ENCODE data around the gene NMUR2. TPM values are rescaled to one million over a fixed set of nuclear protein-coding genes. Genes with fewer than 3 reads are reported as not detected.

The NMUR2 gene
- total RNA-seq, 1 experiment from 2014 or later, result not detected

DNA sequence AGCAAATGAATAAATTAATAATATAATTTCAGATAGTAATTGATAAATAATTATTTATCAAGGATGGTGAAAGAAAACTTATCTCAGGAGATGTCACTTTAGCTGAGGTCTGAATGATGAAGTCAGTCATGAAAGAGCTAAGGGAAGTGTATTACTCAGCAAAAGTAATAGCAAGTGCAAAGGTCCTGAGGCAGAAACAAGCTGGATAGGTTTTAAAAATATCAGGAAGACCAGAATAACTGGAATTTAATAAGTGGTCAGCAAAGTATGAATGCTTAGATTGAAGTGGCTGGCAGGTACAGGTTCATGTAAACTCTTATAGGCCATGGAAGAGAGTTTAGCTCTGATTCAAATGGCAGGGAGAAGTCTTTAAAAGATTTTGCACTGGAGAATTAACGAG, 1.0 kb upstream of the NMUR2 start:
- Histone ChIP-seq H3K27ac (ENCODE audit: low read depth, low read length, poor library complexity, severe bottlenecking) (no peak overlapping the region), H3K4me1 (ENCODE audit: insufficient read depth, low read length, poor library complexity, severe bottlenecking) (no peaks in the 10 kb centered on the region), H3K4me3 (ENCODE audit: low read depth, low read length, poor library complexity, severe bottlenecking) (no peak overlapping the region), H3K9me3 (ENCODE audit: low read depth, low read length, poor library complexity, severe bottlenecking) (no peaks in the 10 kb centered on the region), H3K27me3 (replicated peaks; ENCODE audit: insufficient read depth, low read depth, low read length, poor library complexity) (no peaks in the 10 kb centered on the region), H3K36me3 (ENCODE audit: insufficient read depth, low read length, poor library complexity, severe bottlenecking) (no peaks in the 10 kb centered on the region)
- ChIA-PET POLR2A (ENCODE audit: low non-redundant PET) (no interaction called here), CTCF (no interaction called here)
- intact Hi-C loops (cut with micrococcal nuclease; ENCODE audit: unreplicated experiment), result no loop called here
- BruUV-seq (replicated peaks), result no TSS peak
- TF ChIP-seq, protein P1, sequence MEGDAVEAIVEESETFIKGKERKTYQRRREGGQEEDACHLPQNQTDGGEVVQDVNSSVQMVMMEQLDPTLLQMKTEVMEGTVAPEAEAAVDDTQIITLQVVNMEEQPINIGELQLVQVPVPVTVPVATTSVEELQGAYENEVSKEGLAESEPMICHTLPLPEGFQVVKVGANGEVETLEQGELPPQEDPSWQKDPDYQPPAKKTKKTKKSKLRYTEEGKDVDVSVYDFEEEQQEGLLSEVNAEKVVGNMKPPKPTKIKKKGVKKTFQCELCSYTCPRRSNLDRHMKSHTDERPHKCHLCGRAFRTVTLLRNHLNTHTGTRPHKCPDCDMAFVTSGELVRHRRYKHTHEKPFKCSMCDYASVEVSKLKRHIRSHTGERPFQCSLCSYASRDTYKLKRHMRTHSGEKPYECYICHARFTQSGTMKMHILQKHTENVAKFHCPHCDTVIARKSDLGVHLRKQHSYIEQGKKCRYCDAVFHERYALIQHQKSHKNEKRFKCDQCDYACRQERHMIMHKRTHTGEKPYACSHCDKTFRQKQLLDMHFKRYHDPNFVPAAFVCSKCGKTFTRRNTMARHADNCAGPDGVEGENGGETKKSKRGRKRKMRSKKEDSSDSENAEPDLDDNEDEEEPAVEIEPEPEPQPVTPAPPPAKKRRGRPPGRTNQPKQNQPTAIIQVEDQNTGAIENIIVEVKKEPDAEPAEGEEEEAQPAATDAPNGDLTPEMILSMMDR (conservative IDR thresholded peaks at IDR 0.05; ENCODE audit: low read depth, low read length), result no peak
- no peak for TF ChIP-seq EZH2 (IDR thresholded peaks at IDR 0.05; ENCODE audit: borderline replicate concordance, low read depth, low read length, poor library complexity, severe bottlenecking)
- no peak for DNase-seq (ENCODE audit: low spot score)

GRCh38 chr5:152404494-152404893, 585 bp downstream of the NMUR2 start:
- DNase-seq (ENCODE audit: low spot score), result no peak
- POLR2A ChIA-PET (ENCODE audit: low non-redundant PET), result no interaction called here
- intact Hi-C loops (cut with micrococcal nuclease; ENCODE audit: unreplicated experiment), result no loop called here
- TF ChIP-seq, protein P1 (conservative IDR thresholded peaks at IDR 0.05; ENCODE audit: low read depth, low read length), result no peak
- TF ChIP-seq EZH2 (IDR thresholded peaks at IDR 0.05; ENCODE audit: borderline replicate concordance, low read depth, low read length, poor library complexity, severe bottlenecking), result no peak
- CTCF ChIA-PET, result no interaction called here
- Histone ChIP-seq H3K27me3 (replicated peaks; ENCODE audit: insufficient read depth, low read depth, low read length, poor library complexity) (peaks cover 8% of the 10 kb centered on the region), H3K36me3 (ENCODE audit: insufficient read depth, low read length, poor library complexity, severe bottlenecking) (no peaks in the 10 kb centered on the region), H3K27ac (ENCODE audit: low read depth, low read length, poor library complexity, severe bottlenecking) (no peak overlapping the region), H3K4me1 (ENCODE audit: insufficient read depth, low read length, poor library complexity, severe bottlenecking) (no peaks in the 10 kb centered on the region), H3K4me3 (ENCODE audit: low read depth, low read length, poor library complexity, severe bottlenecking) (no peak overlapping the region), H3K9me3 (ENCODE audit: low read depth, low read length, poor library complexity, severe bottlenecking) (no peaks in the 10 kb centered on the region)
- no TSS peak for BruUV-seq (replicated peaks)

- H3K4me3 ChIP-seq (ENCODE audit: low read depth, low read length, poor library complexity, severe bottlenecking), result no peak overlapping the region
- TF ChIP-seq, protein P1 (conservative IDR thresholded peaks at IDR 0.05; ENCODE audit: low read depth, low read length), result no peak
- no peak for TF ChIP-seq EZH2 (IDR thresholded peaks at IDR 0.05; ENCODE audit: borderline replicate concordance, low read depth, low read length, poor library complexity, severe bottlenecking)
- no peaks in the 10 kb centered on the region for H3K36me3 ChIP-seq (ENCODE audit: insufficient read depth, low read length, poor library complexity, severe bottlenecking)
- H3K27ac ChIP-seq (ENCODE audit: low read depth, low read length, poor library complexity, severe bottlenecking), result no peak overlapping the region
- H3K27me3 ChIP-seq (replicated peaks; ENCODE audit: insufficient read depth, low read depth, low read length, poor library complexity), result peaks cover 17% of the 10 kb centered on the region
- BruUV-seq (replicated peaks), result no TSS peak
- intact Hi-C loops (cut with micrococcal nuclease; ENCODE audit: unreplicated experiment), result no loop called here
- no peaks in the 10 kb centered on the region for H3K9me3 ChIP-seq (ENCODE audit: low read depth, low read length, poor library complexity, severe bottlenecking)
- POLR2A ChIA-PET (ENCODE audit: low non-redundant PET), result no interaction called here
- no peaks in the 10 kb centered on the region for H3K4me1 ChIP-seq (ENCODE audit: insufficient read depth, low read length, poor library complexity, severe bottlenecking)
- CTCF ChIA-PET, result no interaction called here
- no peak for DNase-seq (ENCODE audit: low spot score)
Observed at GRCh38 chr5:152403046-152403445, 2.0 kb downstream of the NMUR2 start.
